Measurements from ENCODE around the gene SBSN. TPM values are rescaled to one million over a fixed set of nuclear protein-coding genes. Genes with fewer than 3 reads are reported as not detected.

The SBSN gene
- polyA plus RNA-seq, 3 donors: 0.09 TPM; not detected in 2

GRCh38 chr19:35556846-35557538 lies 28.9 kb upstream of the SBSN start:
- no peak for DNase-seq (ENCODE audit: extremely low read depth in 1 of 11, low read depth in 9 of 11, low spot score in 4 of 11)

GRCh38 chr19:35556025-35556590 lies 28.0 kb upstream of the SBSN start:
- no peak for DNase-seq (ENCODE audit: extremely low read depth in 1 of 11, low read depth in 9 of 11, low spot score in 4 of 11)

GRCh38 chr19:35555301-35556005 lies 27.3 kb upstream of the SBSN start:
- DNase-seq (ENCODE audit: extremely low read depth in 1 of 11, low read depth in 9 of 11, low spot score in 4 of 11): no peak

- no peak for DNase-seq (ENCODE audit: extremely low read depth in 1 of 11, low read depth in 9 of 11, low spot score in 4 of 11)
Observed at GRCh38 chr19:35554076-35554475, 26.0 kb upstream of the SBSN start.

GRCh38 chr19:35553385-35554000 lies 25.4 kb upstream of the SBSN start:
- no peak for DNase-seq (ENCODE audit: extremely low read depth in 1 of 11, low read depth in 9 of 11, low spot score in 4 of 11)

- no peak for DNase-seq (ENCODE audit: extremely low read depth in 1 of 11, low read depth in 9 of 11, low spot score in 4 of 11)
Observed at GRCh38 chr19:35552534-35553384, 24.6 kb upstream of the SBSN start.

- no peak for DNase-seq (ENCODE audit: extremely low read depth in 1 of 11, low read depth in 9 of 11, low spot score in 4 of 11)
Observed at GRCh38 chr19:35551091-35551810, 23.1 kb upstream of the SBSN start.

GRCh38 chr19:35549879-35550523 lies 21.9 kb upstream of the SBSN start:
- no peak for DNase-seq (ENCODE audit: extremely low read depth in 1 of 11, low read depth in 9 of 11, low spot score in 4 of 11)

GRCh38 chr19:35549174-35549788 lies 21.2 kb upstream of the SBSN start:
- peak in 8 of 11 donors; percentile 38 to 64 (median 50) for DNase-seq (ENCODE audit: extremely low read depth in 1 of 11, low read depth in 9 of 11, low spot score in 4 of 11)

- DNase-seq (ENCODE audit: extremely low read depth in 1 of 11, low read depth in 9 of 11, low spot score in 4 of 11): no peak
Observed at GRCh38 chr19:35546532-35546931, 18.4 kb upstream of the SBSN start.

GRCh38 chr19:35545855-35546381 lies 17.8 kb upstream of the SBSN start:
- no peak for DNase-seq (ENCODE audit: extremely low read depth in 1 of 11, low read depth in 9 of 11, low spot score in 4 of 11)

- DNase-seq (ENCODE audit: extremely low read depth in 1 of 11, low read depth in 9 of 11, low spot score in 4 of 11): peak; percentile 62 to 87 (median 85)
Observed at GRCh38 chr19:35545001-35545854, 17.1 kb upstream of the SBSN start, which contains the start of gene TMEM147. Gene TMEM147, plus strand, starts transcription at chr19:35545626. Its CDS starts 114 bp downstream, at chr19:35545740.

GRCh38 chr19:35544110-35544802 lies 16.1 kb upstream of the SBSN start:
- DNase-seq (ENCODE audit: extremely low read depth in 1 of 11, low read depth in 9 of 11, low spot score in 4 of 11): no peak

GRCh38 chr19:35543280-35544109 lies 15.4 kb upstream of the SBSN start:
- no peak for DNase-seq (ENCODE audit: extremely low read depth in 1 of 11, low read depth in 9 of 11, low spot score in 4 of 11)

GRCh38 chr19:35542209-35542608 lies 14.1 kb upstream of the SBSN start:
- no peak for DNase-seq (ENCODE audit: extremely low read depth in 1 of 11, low read depth in 9 of 11, low spot score in 4 of 11)
